Kidney (tissue), 14 donors: ENCODE measurements around the gene KLF7. TPM values are rescaled to one million over a fixed set of nuclear protein-coding genes. Genes with fewer than 3 reads are reported as not detected.

ENCODE experiments used
- DNase-seq, 5 donors: peaks; one replicate each; pipeline ENCODE4 v3.0.0-alpha.2; 2013 to 2020
- FAIRE-seq: peaks from 2 replicates; lab custom pipeline; 2012; peaks lifted over from hg19 to GRCh38; lab: Jason Lieb, UNC
- H3K27ac ChIP-seq, 2 donors: one replicate each; pipeline ENCODE4 v1.7.0; 2013; ENCODE audit warnings: low read depth in 2 of 2, low read length in 2 of 2, inconsistent platforms in 1 of 2
- H3K27me3 ChIP-seq: one replicate; pipeline ENCODE4 v1.7.1; 2013; ENCODE audit warnings: low read length, inconsistent platforms; ENCODE audit not compliant: control insufficient read depth, insufficient read depth
- H3K36me3 ChIP-seq, 3 donors: one replicate each; pipeline versions ENCODE4 v1.7.0 to v1.7.1; 2013; ENCODE audit warnings: low read length in 3 of 3, control low read depth in 1 of 3, inconsistent platforms in 1 of 3; ENCODE audit not compliant: insufficient read depth in 3 of 3, control insufficient read depth in 2 of 3
- H3K4me1 ChIP-seq, 3 donors: one replicate each; pipeline versions ENCODE4 v1.7.0 to v1.7.1; 2013; ENCODE audit warnings: low read length in 3 of 3, inconsistent platforms in 1 of 3, low read depth in 1 of 3; ENCODE audit not compliant: control insufficient read depth in 2 of 3, insufficient read depth in 2 of 3
- H3K4me3 ChIP-seq, 3 donors: one replicate each; pipeline versions ENCODE4 v1.7.0 to v1.8.1; 2013; ENCODE audit warnings: low read length in 3 of 3, control low read depth in 1 of 3, inconsistent platforms in 1 of 3
- H3K9ac ChIP-seq, 3 donors: one replicate each; pipeline versions ENCODE4 v1.7.0 to v1.7.1; 2013; ENCODE audit warnings: low read length in 3 of 3, control low read depth in 1 of 3, inconsistent platforms in 1 of 3
- H3K9me3 ChIP-seq, 3 donors: one replicate each; pipeline versions ENCODE4 v1.7.0 to v1.7.1; 2013; ENCODE audit warnings: low read length in 3 of 3, control low read depth in 1 of 3, inconsistent platforms in 1 of 3; ENCODE audit not compliant: control insufficient read depth in 2 of 3, insufficient read depth in 1 of 3
- CTCF ChIP-seq: IDR thresholded peaks from 3 replicates; pipeline ENCODE4 v1.5.1; 2012; ENCODE audit warnings: mild to moderate bottlenecking, moderate library complexity, borderline replicate concordance; ENCODE audit not compliant: insufficient read depth; ENCODE audit errors: extremely low read depth
- intact Hi-C: fragments of 100-400 bp; cut with DNase I; formaldehyde crosslinking; loops from one replicate; pipeline ENCODE4 v1.11.1; 2022
- polyA plus RNA-seq: library from polyadenylated mRNA; stranded (reverse); fragments of 350-450 nt; fragmentation: Illumina TruSeq; extraction: RNeasy Lipid Tissue Mini Kit (QIAGEN cat#74804); gene quantifications from one replicate; pipeline ENCODE4 v1.2.3, GENCODE V29; 2014; ENCODE audit warnings: low read depth, low replicate concordance; ENCODE audit not compliant: insufficient read depth
- total RNA-seq: library from RNA; stranded (reverse); fragmentation: NEBNext Ultra II Directional; extraction: Animal tissue kit (Norgen Biotek cat#: 25700); gene quantifications from one replicate; pipeline ENCODE4 v1.2.1, GENCODE V29; 2021
- donor health status: control.
- donor health status: control.
- donor health status: control.
- donor health status: control.
- donor health status: control.
- donor health status: DM: yes; HTN: yes; CAD: no.
- donor health status: Normal renal cell carcinoma (clear cell type).

Gene KLF7
- total and polyA plus RNA-seq, 2 donors from 2014 or later = 2.9 to 61.5 TPM

- no peaks in the 10 kb centered on the region for H3K27me3 ChIP-seq
- TF ChIP-seq CTCF = no peak
- H3K36me3 ChIP-seq = peaks cover 2 to 14% (median 11%) of the 10 kb centered on the region in 3 donors
- no peaks in the 10 kb centered on the region for H3K9me3 ChIP-seq
- no peak for FAIRE-seq
- peaks cover 0 to 10% (median 0%) of the 10 kb centered on the region in 3 donors for H3K4me1 ChIP-seq
- H3K9ac ChIP-seq = no peak overlapping the region
- no peak overlapping the region for H3K4me3 ChIP-seq
- no peak overlapping the region for H3K27ac ChIP-seq
- no peak for DNase-seq
- intact Hi-C loops = no loop called here
These were observed 42.4 kb downstream of the KLF7 start for GRCh38 chr2:207123335-207123744.

GRCh38 chr2:207122651-207123334 lies 43.0 kb downstream of the KLF7 start:
- no peaks in the 10 kb centered on the region for H3K27me3 ChIP-seq
- no peak for FAIRE-seq
- TF ChIP-seq CTCF = no peak
- H3K4me1 ChIP-seq = peaks cover 0 to 10% (median 0%) of the 10 kb centered on the region in 3 donors
- H3K9ac ChIP-seq = no peak overlapping the region
- intact Hi-C loops = no loop called here
- H3K27ac ChIP-seq = no peak overlapping the region
- no peak overlapping the region for H3K4me3 ChIP-seq
- H3K36me3 ChIP-seq = peaks cover 2 to 14% (median 11%) of the 10 kb centered on the region in 3 donors
- H3K9me3 ChIP-seq = no peaks in the 10 kb centered on the region
- no peak for DNase-seq

- intact Hi-C loops = no loop called here
- Histone ChIP-seq H3K36me3 (peaks cover 2 to 14% (median 11%) of the 10 kb centered on the region in 3 donors), H3K9ac (no peak overlapping the region), H3K9me3 (no peaks in the 10 kb centered on the region), H3K4me1 (peaks cover 0 to 10% (median 0%) of the 10 kb centered on the region in 3 donors), H3K27ac (no peak overlapping the region), H3K27me3 (no peaks in the 10 kb centered on the region), H3K4me3 (no peak overlapping the region)
- TF ChIP-seq CTCF = no peak
- DNase-seq (no peak), FAIRE-seq (no peak)
These were observed 44.0 kb downstream of the KLF7 start for GRCh38 chr2:207121784-207122183.
